Measurements from ENCODE around the gene OPN1LW.
"Not testable (repeated sequence)": the region's sequence is repeated elsewhere in the genome, so short reads cannot be mapped to it uniquely, and the experiment has no call there.

The OPN1LW gene

GRCh38 chrX:154144010-154144409 lies at the start of gene OPN1LW:
Gene OPN1LW, plus strand, starts transcription at chrX:154144243. Its CDS starts 41 bp downstream, at chrX:154144284.
- FAIRE-seq; DNase-seq (ENCODE audit: low spot score): not testable (repeated sequence)

- DNase-seq (ENCODE audit: low spot score) = no peak
- FAIRE-seq = no peak
Observed at GRCh38 chrX:154094833-154095232, 49.2 kb upstream of the OPN1LW start.

GRCh38 chrX:154096140-154097002 lies 47.7 kb upstream of the OPN1LW start:
- DNase-seq (ENCODE audit: low spot score) (no peak), FAIRE-seq (no peak)

- DNase-seq (ENCODE audit: low spot score) (no peak), FAIRE-seq (no peak)
Observed at GRCh38 chrX:154097003-154097588, 46.9 kb upstream of the OPN1LW start.

- FAIRE-seq (no peak), DNase-seq (ENCODE audit: low spot score) (peak; percentile 75)
Observed at GRCh38 chrX:154097589-154098541, 46.2 kb upstream of the OPN1LW start, which contains the start of gene MECP2. Gene MECP2, minus strand, starts transcription at chrX:154097717.

- DNase-seq (ENCODE audit: low spot score) (no peak), FAIRE-seq (no peak)
Observed at GRCh38 chrX:154098551-154098950, 45.5 kb upstream of the OPN1LW start.

- FAIRE-seq (no peak), DNase-seq (ENCODE audit: low spot score) (no peak)
Observed at GRCh38 chrX:154113729-154114128, 30.3 kb upstream of the OPN1LW start.

GRCh38 chrX:154114652-154115051 lies 29.4 kb upstream of the OPN1LW start:
- no peak for DNase-seq (ENCODE audit: low spot score)
- no peak for FAIRE-seq

- no peak for FAIRE-seq
- DNase-seq (ENCODE audit: low spot score) = no peak
Observed at GRCh38 chrX:154115071-154115470, 29.0 kb upstream of the OPN1LW start.

- DNase-seq (ENCODE audit: low spot score) = no peak
- FAIRE-seq = no peak
Observed at GRCh38 chrX:154115750-154116149, 28.3 kb upstream of the OPN1LW start.

GRCh38 chrX:154116426-154117211 lies 27.4 kb upstream of the OPN1LW start:
- FAIRE-seq = no peak
- no peak for DNase-seq (ENCODE audit: low spot score)

GRCh38 chrX:154117566-154117965 lies 26.5 kb upstream of the OPN1LW start:
- FAIRE-seq (no peak), DNase-seq (ENCODE audit: low spot score) (no peak)

- FAIRE-seq (no peak), DNase-seq (ENCODE audit: low spot score) (no peak)
Observed at GRCh38 chrX:154120567-154120966, 23.5 kb upstream of the OPN1LW start.

GRCh38 chrX:154121207-154121606 lies 22.8 kb upstream of the OPN1LW start:
- FAIRE-seq (no peak), DNase-seq (ENCODE audit: low spot score) (no peak)

- FAIRE-seq (no peak), DNase-seq (ENCODE audit: low spot score) (no peak)
Observed at GRCh38 chrX:154121961-154122360, 22.1 kb upstream of the OPN1LW start.

- DNase-seq (ENCODE audit: low spot score) (no peak), FAIRE-seq (no peak)
Observed at GRCh38 chrX:154123241-154124219, 20.5 kb upstream of the OPN1LW start.

- DNase-seq (ENCODE audit: low spot score) (no peak), FAIRE-seq (no peak)
Observed at GRCh38 chrX:154125391-154126040, 18.5 kb upstream of the OPN1LW start.

GRCh38 chrX:154126101-154126500 lies 17.9 kb upstream of the OPN1LW start:
- DNase-seq (ENCODE audit: low spot score) (no peak), FAIRE-seq (no peak)

- FAIRE-seq = no peak
- no peak for DNase-seq (ENCODE audit: low spot score)
Observed at GRCh38 chrX:154131955-154132354, 12.1 kb upstream of the OPN1LW start.

All from RCC 7860 (cell line).